Panc1 (cell line): ENCODE results near the gene ADAMTS15. TPM values are rescaled to one million over a fixed set of nuclear protein-coding genes. Genes with fewer than 3 reads are reported as not detected.
A peak's percentile ranks its signal among the peaks of the same experiment; 100 is the strongest.

Experiments used
- ATAC-seq: fragments of 200-7000 bp; cut with Tn5 transposase; 2 replicates; pipeline ENCODE4 v1.9.1; 2020; ENCODE audit warnings: mild to moderate bottlenecking, moderate library complexity
- BruUV-seq: library from RNA; stranded (reverse); fragments of 400-500 nt; replicated peaks from 2 replicates; lab custom pipeline; 2021; lab: Mats Ljungman, UMichigan
- CTCF ChIA-PET: fragments of 300-600 bp; sonication (Branson Sonifier 250); formaldehyde crosslinking; loops from one replicate; lab custom pipeline; 2022; ENCODE audit warnings: antibody characterized with exemption; lab: Charles Lee
- POLR2A ChIA-PET: fragments of 300-600 bp; sonication (Branson Sonifier 250); formaldehyde crosslinking; loops from one replicate; lab custom pipeline; 2022; ENCODE audit warnings: antibody characterized with exemption; lab: Charles Lee
- DNase-seq: peaks from one replicate; pipeline ENCODE4 v3.0.0-alpha.2; 2010; ENCODE audit warnings: low read depth, low spot score
- H3K27ac ChIP-seq: 2 replicates; pipeline ENCODE4 v1.5.1; 2011; ENCODE audit warnings: mild to moderate bottlenecking, low read length, inconsistent platforms
- H3K27me3 ChIP-seq: fragments of 200-500 bp; sonication (Bioruptor generic); 2 replicates; pipeline ENCODE4 v1.6.0; 2014; ENCODE audit warnings: low read length, inconsistent platforms; ENCODE audit not compliant: control insufficient read depth, insufficient read depth
- H3K36me3 ChIP-seq: fragments of 200-500 bp; sonication (Bioruptor generic); 2 replicates; pipeline ENCODE4 v1.5.1; 2014; ENCODE audit warnings: inconsistent platforms, mild to moderate bottlenecking, low read length, moderate library complexity; ENCODE audit not compliant: control insufficient read depth, insufficient read depth
- H3K4me1 ChIP-seq: 2 replicates; pipeline ENCODE4 v1.5.1; 2011; ENCODE audit warnings: inconsistent platforms, mild to moderate bottlenecking, low read length, moderate library complexity; ENCODE audit not compliant: control insufficient read depth, insufficient read depth
- H3K4me3 ChIP-seq, 2 experiments: 2 replicates each; pipeline ENCODE4 v1.5.1; 2011 to 2012; ENCODE audit warnings: low read depth in 2 of 2, low read length in 2 of 2, mild to moderate bottlenecking in 2 of 2, inconsistent platforms in 1 of 2, moderate library complexity in 1 of 2
- H3K9me3 ChIP-seq: fragments of 200-500 bp; sonication (Bioruptor generic); 2 replicates; pipeline ENCODE4 v1.5.1; 2014; ENCODE audit warnings: low read depth, mild to moderate bottlenecking, inconsistent platforms, low read length, moderate library complexity; ENCODE audit not compliant: control insufficient read depth, insufficient read depth
- POLR2AphosphoS5 ChIP-seq: IDR thresholded peaks from 2 replicates; pipeline ENCODE4 v1.6.1; 2012; ENCODE audit warnings: mild to moderate bottlenecking, low read depth, low read length, moderate library complexity
- REST ChIP-seq, 2 experiments: IDR thresholded peaks; 2 replicates each; pipeline ENCODE4 v1.6.1; 2011 to 2012; ENCODE audit warnings: low read depth in 2 of 2, control low read depth in 1 of 2, low read length in 1 of 2, mild to moderate bottlenecking in 1 of 2, moderate library complexity in 1 of 2; ENCODE audit not compliant: insufficient read depth in 1 of 2
- SIN3A ChIP-seq: IDR thresholded peaks from 2 replicates; pipeline ENCODE4 v1.6.1; 2012; ENCODE audit warnings: low read depth, mild to moderate bottlenecking, low read length, moderate library complexity, borderline replicate concordance; ENCODE audit not compliant: insufficient read depth
- TCF7L2 ChIP-seq: IDR thresholded peaks from 2 replicates; pipeline ENCODE4 v1.6.1; 2011; ENCODE audit warnings: mild to moderate bottlenecking, low read depth, low read length, inconsistent platforms
- in situ Hi-C: cut with HindIII; loops from 2 replicates; pipeline ENCODE4 v1.10.0; 2016; ENCODE audit warnings: low sequenced_read_pairs, low pct_unique_long_range_greater_than_20kb
- intact Hi-C: fragments of 100-400 bp; cut with micrococcal nuclease; formaldehyde crosslinking; loops from one replicate; pipeline ENCODE4 v1.10.0; 2022; ENCODE audit not compliant: unreplicated experiment
- total RNA-seq: library from RNA; stranded (reverse); gene quantifications from one replicate; pipeline ENCODE4 v1.2.1, GENCODE V29; 2021; ENCODE audit not compliant: unreplicated experiment
- TF ChIP-seq, protein P1 (sequence below): fragments of 450-650 bp; IDR thresholded peaks from 2 replicates; pipeline ENCODE4 v1.5.1; 2017; ENCODE audit warnings: mild to moderate bottlenecking

The ADAMTS15 gene
- total RNA-seq, 1 experiment from 2014 or later, result 39.9 TPM

GRCh38 chr11:130413405-130414106 lies 34.9 kb upstream of the ADAMTS15 start:
- ATAC-seq (peak; percentile 74), DNase-seq (peak; percentile 28)
- H3K9me3 ChIP-seq, result no peaks in the 10 kb centered on the region
- intact Hi-C loops (no loop called here), in situ Hi-C loops (no loop called here)
- peaks cover 2% of the 10 kb centered on the region; the same call in 1 of the 2 replicates for H3K27me3 ChIP-seq
- H3K36me3 ChIP-seq, result no peaks in the 10 kb centered on the region
- H3K4me1 ChIP-seq, result no peaks in the 10 kb centered on the region
- TF ChIP-seq, protein P1, sequence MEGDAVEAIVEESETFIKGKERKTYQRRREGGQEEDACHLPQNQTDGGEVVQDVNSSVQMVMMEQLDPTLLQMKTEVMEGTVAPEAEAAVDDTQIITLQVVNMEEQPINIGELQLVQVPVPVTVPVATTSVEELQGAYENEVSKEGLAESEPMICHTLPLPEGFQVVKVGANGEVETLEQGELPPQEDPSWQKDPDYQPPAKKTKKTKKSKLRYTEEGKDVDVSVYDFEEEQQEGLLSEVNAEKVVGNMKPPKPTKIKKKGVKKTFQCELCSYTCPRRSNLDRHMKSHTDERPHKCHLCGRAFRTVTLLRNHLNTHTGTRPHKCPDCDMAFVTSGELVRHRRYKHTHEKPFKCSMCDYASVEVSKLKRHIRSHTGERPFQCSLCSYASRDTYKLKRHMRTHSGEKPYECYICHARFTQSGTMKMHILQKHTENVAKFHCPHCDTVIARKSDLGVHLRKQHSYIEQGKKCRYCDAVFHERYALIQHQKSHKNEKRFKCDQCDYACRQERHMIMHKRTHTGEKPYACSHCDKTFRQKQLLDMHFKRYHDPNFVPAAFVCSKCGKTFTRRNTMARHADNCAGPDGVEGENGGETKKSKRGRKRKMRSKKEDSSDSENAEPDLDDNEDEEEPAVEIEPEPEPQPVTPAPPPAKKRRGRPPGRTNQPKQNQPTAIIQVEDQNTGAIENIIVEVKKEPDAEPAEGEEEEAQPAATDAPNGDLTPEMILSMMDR, result no peak
- TF ChIP-seq POLR2AphosphoS5, result no peak
- TF ChIP-seq SIN3A, result no peak
- no peak for TF ChIP-seq REST (IDR thresholded peaks at IDR 0.05; ENCODE audit: insufficient read depth in 1 of 2, low read depth in 2 of 2, low read length in 1 of 2)
- TF ChIP-seq TCF7L2, result no peak
- POLR2A ChIA-PET, result interaction anchor here (0.6 kb wide), 1 partner anchor 53 kb away, joined by 5 read pairs; no protein-coding TSS in a partner anchor
- no peak overlapping the region for H3K4me3 ChIP-seq
- CTCF ChIA-PET, result no interaction called here
- H3K27ac ChIP-seq, result no peak overlapping the region
- no TSS peak for BruUV-seq

- H3K27ac ChIP-seq, result no peak overlapping the region
- ChIA-PET POLR2A (interaction anchor here (0.6 kb wide), 1 partner anchor 54 kb away, joined by 5 read pairs; no protein-coding TSS in a partner anchor), CTCF (no interaction called here)
- peaks cover 2% of the 10 kb centered on the region; the same call in 1 of the 2 replicates for H3K27me3 ChIP-seq
- no TSS peak for BruUV-seq
- no peaks in the 10 kb centered on the region for H3K9me3 ChIP-seq
- H3K36me3 ChIP-seq, result no peaks in the 10 kb centered on the region
- ATAC-seq (no peak), DNase-seq (no peak)
- H3K4me3 ChIP-seq, result no peak overlapping the region
- H3K4me1 ChIP-seq, result no peaks in the 10 kb centered on the region
- intact Hi-C loops (no loop called here), in situ Hi-C loops (no loop called here)
- TF ChIP-seq, protein P1, result no peak
- TF ChIP-seq TCF7L2 (no peak), REST (IDR thresholded peaks at IDR 0.05; ENCODE audit: insufficient read depth in 1 of 2, low read depth in 2 of 2, low read length in 1 of 2) (no peak), POLR2AphosphoS5 (no peak), SIN3A (no peak)
Observed at GRCh38 chr11:130414107-130415080, 34.1 kb upstream of the ADAMTS15 start.
